Ishikawa (cell line): ENCODE measurements around the gene SPATA33.

Experiments used
- CREB1 ChIP-seq: IDR thresholded peaks from 2 replicates; pipeline ENCODE4 v1.6.1; 2012; ENCODE audit warnings: low read depth
- TCF12 ChIP-seq: IDR thresholded peaks from 2 replicates; pipeline ENCODE4 v1.6.1; 2012; ENCODE audit warnings: low read depth

GRCh38 chr16:89667633-89668032 is 10.0 kb downstream of the SPATA33 start:
- TF ChIP-seq CREB1 (no peak), TCF12 (no peak)
